Body of pancreas (tissue), 4 donors: ENCODE measurements around the gene HIF3A.

Source experiments
- POLR2A ChIP-seq, 3 donors: fragments of 450-650 bp; IDR thresholded peaks; one replicate each; pipeline ENCODE4 v1.6.1; 2016; ENCODE audit warnings: antibody characterized with exemption in 3 of 3, mild to moderate bottlenecking in 2 of 3
- TF ChIP-seq, protein P1 (sequence below), 7 experiments: fragments of 450-650 bp in 4 of 7; fragments of 200-600 bp in 3 of 7; sonication (generic) in 3 of 7; IDR thresholded peaks; one replicate each; pipeline ENCODE4 v1.5.1; 2016 to 2019; ENCODE audit warnings: antibody characterized with exemption in 7 of 7

DNA sequence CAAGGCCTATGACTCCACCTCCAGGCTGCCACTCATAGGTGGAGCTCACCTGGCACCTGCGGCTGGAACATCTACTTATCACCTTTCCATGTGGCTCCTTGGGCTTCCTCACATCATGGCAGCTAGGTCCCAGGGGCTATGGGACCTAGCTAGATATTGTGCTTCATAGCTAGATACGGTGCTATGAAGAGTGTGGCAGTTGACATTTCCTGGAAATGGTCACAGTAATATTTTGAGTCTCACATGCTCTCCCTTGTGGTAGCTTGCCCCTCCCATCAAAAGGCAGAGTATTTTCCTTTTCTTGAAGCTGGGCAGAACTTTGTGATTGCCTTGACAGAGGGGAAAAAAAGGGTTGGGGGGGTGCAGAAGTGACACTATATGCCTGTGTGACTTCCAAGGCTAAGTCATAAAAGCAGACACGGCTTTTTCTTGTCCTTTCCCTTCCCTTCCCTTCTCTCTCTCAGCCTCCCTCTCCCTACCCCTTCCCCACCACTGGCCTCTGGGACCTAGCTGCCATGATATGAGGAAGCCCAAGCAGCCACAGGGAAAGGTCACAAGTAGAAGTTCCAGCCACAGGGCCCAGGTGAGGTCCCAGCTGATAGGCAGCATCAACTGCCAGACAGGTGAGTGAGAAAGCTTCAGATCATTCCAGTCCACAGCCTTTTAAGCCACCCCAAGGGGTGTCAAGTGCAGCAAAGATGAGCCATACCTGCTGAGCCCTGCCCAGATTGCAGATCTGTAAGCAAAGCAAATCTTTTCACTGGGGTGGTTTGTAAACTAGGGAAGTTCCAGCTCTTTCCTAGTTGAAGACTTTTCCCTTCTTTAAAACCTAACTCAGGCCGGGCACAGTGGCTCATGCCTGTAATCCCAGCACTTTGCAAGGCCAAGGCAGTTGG lies 6.9 kb upstream of the HIF3A start:
- TF ChIP-seq, protein P1, sequence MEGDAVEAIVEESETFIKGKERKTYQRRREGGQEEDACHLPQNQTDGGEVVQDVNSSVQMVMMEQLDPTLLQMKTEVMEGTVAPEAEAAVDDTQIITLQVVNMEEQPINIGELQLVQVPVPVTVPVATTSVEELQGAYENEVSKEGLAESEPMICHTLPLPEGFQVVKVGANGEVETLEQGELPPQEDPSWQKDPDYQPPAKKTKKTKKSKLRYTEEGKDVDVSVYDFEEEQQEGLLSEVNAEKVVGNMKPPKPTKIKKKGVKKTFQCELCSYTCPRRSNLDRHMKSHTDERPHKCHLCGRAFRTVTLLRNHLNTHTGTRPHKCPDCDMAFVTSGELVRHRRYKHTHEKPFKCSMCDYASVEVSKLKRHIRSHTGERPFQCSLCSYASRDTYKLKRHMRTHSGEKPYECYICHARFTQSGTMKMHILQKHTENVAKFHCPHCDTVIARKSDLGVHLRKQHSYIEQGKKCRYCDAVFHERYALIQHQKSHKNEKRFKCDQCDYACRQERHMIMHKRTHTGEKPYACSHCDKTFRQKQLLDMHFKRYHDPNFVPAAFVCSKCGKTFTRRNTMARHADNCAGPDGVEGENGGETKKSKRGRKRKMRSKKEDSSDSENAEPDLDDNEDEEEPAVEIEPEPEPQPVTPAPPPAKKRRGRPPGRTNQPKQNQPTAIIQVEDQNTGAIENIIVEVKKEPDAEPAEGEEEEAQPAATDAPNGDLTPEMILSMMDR (IDR thresholded peaks at IDR 0.05): no peak
- no peak for TF ChIP-seq POLR2A (IDR thresholded peaks at IDR 0.05)
